ENCODE results near the gene PIP4K2A.

Gene PIP4K2A

GRCh38 chr10:22669163-22669711 lies 45.1 kb downstream of the PIP4K2A start:
- no peak for DNase-seq (ENCODE audit: low read depth in 1 of 2, low spot score in 1 of 2)

- DNase-seq (ENCODE audit: low read depth in 1 of 2, low spot score in 1 of 2) = no peak
Observed at GRCh38 chr10:22667093-22667480, 47.3 kb downstream of the PIP4K2A start.

- DNase-seq (ENCODE audit: low read depth in 1 of 2, low spot score in 1 of 2) = no peak
Observed at GRCh38 chr10:22666287-22667092, 47.9 kb downstream of the PIP4K2A start.

GRCh38 chr10:22665329-22665728 lies 49.0 kb downstream of the PIP4K2A start:
- no peak for DNase-seq (ENCODE audit: low read depth in 1 of 2, low spot score in 1 of 2)

- DNase-seq (ENCODE audit: low read depth in 1 of 2, low spot score in 1 of 2) = no peak
Observed at GRCh38 chr10:22662733-22663330, 51.5 kb downstream of the PIP4K2A start.

- DNase-seq (ENCODE audit: low read depth in 1 of 2, low spot score in 1 of 2) = no peak
Observed at GRCh38 chr10:22659866-22660265, 54.5 kb downstream of the PIP4K2A start.

GRCh38 chr10:22658745-22659410 lies 55.5 kb downstream of the PIP4K2A start:
- no peak for DNase-seq (ENCODE audit: low read depth in 1 of 2, low spot score in 1 of 2)

GRCh38 chr10:22657566-22658225 lies 56.7 kb downstream of the PIP4K2A start:
- DNase-seq (ENCODE audit: low read depth in 1 of 2, low spot score in 1 of 2) = no peak

- no peak for DNase-seq (ENCODE audit: low read depth in 1 of 2, low spot score in 1 of 2)
Observed at GRCh38 chr10:22657024-22657423, 57.4 kb downstream of the PIP4K2A start.

GRCh38 chr10:22656036-22656435 lies 58.3 kb downstream of the PIP4K2A start:
- no peak for DNase-seq (ENCODE audit: low read depth in 1 of 2, low spot score in 1 of 2)

GRCh38 chr10:22655312-22655981 lies 58.9 kb downstream of the PIP4K2A start:
- no peak for DNase-seq (ENCODE audit: low read depth in 1 of 2, low spot score in 1 of 2)

- no peak for DNase-seq (ENCODE audit: low read depth in 1 of 2, low spot score in 1 of 2)
Observed at GRCh38 chr10:22652988-22653481, 61.3 kb downstream of the PIP4K2A start.

GRCh38 chr10:22651276-22651980 lies 63.0 kb downstream of the PIP4K2A start:
- no peak for DNase-seq (ENCODE audit: low read depth in 1 of 2, low spot score in 1 of 2)

GRCh38 chr10:22649994-22650393 lies 64.4 kb downstream of the PIP4K2A start:
- no peak for DNase-seq (ENCODE audit: low read depth in 1 of 2, low spot score in 1 of 2)

GRCh38 chr10:22649390-22649841 lies 65.0 kb downstream of the PIP4K2A start:
- DNase-seq (ENCODE audit: low read depth in 1 of 2, low spot score in 1 of 2) = no peak

GRCh38 chr10:22648547-22648961 lies 65.8 kb downstream of the PIP4K2A start:
- no peak for DNase-seq (ENCODE audit: low read depth in 1 of 2, low spot score in 1 of 2)

GRCh38 chr10:22647244-22647643 lies 67.1 kb downstream of the PIP4K2A start:
- DNase-seq (ENCODE audit: low read depth in 1 of 2, low spot score in 1 of 2) = no peak

GRCh38 chr10:22646388-22646853 lies 68.0 kb downstream of the PIP4K2A start:
- DNase-seq (ENCODE audit: low read depth in 1 of 2, low spot score in 1 of 2) = no peak

- no peak for DNase-seq (ENCODE audit: low read depth in 1 of 2, low spot score in 1 of 2)
Observed at GRCh38 chr10:22644222-22644621, 70.2 kb downstream of the PIP4K2A start.

- no peak for DNase-seq (ENCODE audit: low read depth in 1 of 2, low spot score in 1 of 2)
Observed at GRCh38 chr10:22643775-22644174, 70.6 kb downstream of the PIP4K2A start.

Data from stimulated activated CD4-positive, alpha-beta T cell treated with anti-CD3 and anti-CD28 coated beads, Interleukin-15, amount 100 ng/mL, for 1 hour (primary cell).